HG03045 (cell line): ENCODE results near the gene ASAP3.

Experiments used
- ATAC-seq: cut with Tn5 transposase; IDR thresholded peaks from one replicate; pipeline ENCODE4 v1.9.1; 2021; ENCODE audit warnings: mild to moderate bottlenecking, moderate library complexity; ENCODE audit not compliant: unreplicated experiment

ASAP3 gene

GRCh38 chr1:23483321-23484252, at the start of gene ASAP3:
TSS of gene ASAP3 (minus strand) at chr1:23484179. CDS start at chr1:23484133, 46 bp downstream.
- ATAC-seq = peak; percentile 16

GRCh38 chr1:23533246-23534023, 49.5 kb upstream of the ASAP3 start:
- no peak for ATAC-seq

GRCh38 chr1:23531562-23532094, 47.6 kb upstream of the ASAP3 start:
- no peak for ATAC-seq

- ATAC-seq = peak; percentile 52
Measured at GRCh38 chr1:23530747-23531561, 47.0 kb upstream of the ASAP3 start, which contains the start of gene E2F2. TSS of gene E2F2 (minus strand) at chr1:23531233. CDS start at chr1:23530793, 440 bp downstream.

- ATAC-seq = peak; percentile 4
Measured at GRCh38 chr1:23530087-23530746, 46.2 kb upstream of the ASAP3 start.

GRCh38 chr1:23529146-23530086, 45.4 kb upstream of the ASAP3 start:
- no peak for ATAC-seq

GRCh38 chr1:23528250-23528978, 44.4 kb upstream of the ASAP3 start:
- peak; percentile 37 for ATAC-seq

GRCh38 chr1:23527900-23528249, 43.9 kb upstream of the ASAP3 start:
- no peak for ATAC-seq

- no peak for ATAC-seq
Measured at GRCh38 chr1:23527366-23527765, 43.4 kb upstream of the ASAP3 start.

GRCh38 chr1:23526329-23527041, 42.5 kb upstream of the ASAP3 start:
- ATAC-seq = no peak

GRCh38 chr1:23525558-23526250, 41.7 kb upstream of the ASAP3 start:
- no peak for ATAC-seq

GRCh38 chr1:23524716-23525401, 40.9 kb upstream of the ASAP3 start:
- no peak for ATAC-seq

GRCh38 chr1:23524163-23524562, 40.2 kb upstream of the ASAP3 start:
- ATAC-seq = no peak

GRCh38 chr1:23522244-23522982, 38.4 kb upstream of the ASAP3 start:
- ATAC-seq = no peak

- ATAC-seq = no peak
Measured at GRCh38 chr1:23521588-23521987, 37.6 kb upstream of the ASAP3 start.

- ATAC-seq = no peak
Measured at GRCh38 chr1:23517581-23517980, 33.6 kb upstream of the ASAP3 start.
